Gastrocnemius medialis (tissue), 4 donors: ENCODE data around the gene MGRN1. TPM values are rescaled to one million over a fixed set of nuclear protein-coding genes. Genes with fewer than 3 reads are reported as not detected.
A peak's percentile ranks its signal among the peaks of the same experiment; 100 is the strongest.

Experiments
- ATAC-seq, 2 donors: fragments of 150-250 bp; one replicate each; pipeline ENCODE4 v1.9.1; 2016
- DNase-seq, 2 donors: peaks; one replicate each; pipeline ENCODE4 v3.0.0-alpha.2; 2019
- H3K27ac ChIP-seq, 4 donors: fragments of 200-600 bp; sonication (generic); 1 replicate in 1 of 4; 2 replicates in 3 of 4; pipeline ENCODE4 v1.5.1; 2016 to 2018; ENCODE audit warnings: mild to moderate bottlenecking in 2 of 4, moderate library complexity in 1 of 4
- H3K27me3 ChIP-seq, 3 donors: fragments of 200-600 bp; sonication (generic) in 2 of 3; 1 replicate in 1 of 3; 2 replicates in 2 of 3; pipeline versions ENCODE4 v1.5.1 to v1.6.0; 2016 to 2019; ENCODE audit warnings: mild to moderate bottlenecking in 1 of 3, moderate library complexity in 1 of 3
- H3K36me3 ChIP-seq, 2 donors: fragments of 200-600 bp; sonication (generic) in 1 of 2; one replicate each; pipeline ENCODE4 v1.5.1; 2017 to 2018
- H3K4me1 ChIP-seq, 2 donors: fragments of 200-600 bp; sonication (generic) in 1 of 2; one replicate each; pipeline ENCODE4 v1.5.1; 2016 to 2017; ENCODE audit warnings: mild to moderate bottlenecking in 2 of 2
- H3K4me3 ChIP-seq, 4 donors: fragments of 200-600 bp; sonication (generic) in 3 of 4; 1 replicate in 1 of 4; 2 replicates in 3 of 4; pipeline ENCODE4 v1.5.1; 2016 to 2019; ENCODE audit warnings: mild to moderate bottlenecking in 2 of 4
- H3K9me3 ChIP-seq, 3 donors: fragments of 200-600 bp; sonication (generic) in 2 of 3; 1 replicate in 1 of 3; 2 replicates in 2 of 3; pipeline ENCODE4 v1.5.1; 2016 to 2019
- POLR2A ChIP-seq, 2 donors: fragments of 450-650 bp; IDR thresholded peaks; one replicate each; pipeline ENCODE4 v1.6.1; 2017; ENCODE audit warnings: antibody characterized with exemption in 2 of 2, mild to moderate bottlenecking in 2 of 2, moderate library complexity in 2 of 2
- in situ Hi-C, 4 donors: fragments of 200-750 bp; cut with MboI; loops; one replicate each; pipeline versions ENCODE4 v1.15.0 to v1.8.0; 2017; ENCODE audit warnings: low sequenced_read_pairs in 4 of 4
- intact Hi-C: fragments of 100-400 bp; cut with DNase I; formaldehyde crosslinking; loops from one replicate; pipeline ENCODE4 v1.15.1; 2023; ENCODE audit warnings: low total_unique reads
- total RNA-seq, 4 donors: library from RNA; depleted of rRNA; stranded (reverse); fragments of >200 nt; gene quantifications; one replicate each; pipeline versions ENCODE4 v1.1.0 to v1.2.3, GENCODE V29; 2016
- TF ChIP-seq, protein P1 (sequence below), 5 experiments: fragments of 450-650 bp in 3 of 5; fragments of 200-600 bp in 2 of 5; sonication (generic) in 2 of 5; IDR thresholded peaks in 4 of 5; conservative IDR thresholded peaks in 1 of 5; 1 replicate in 4 of 5; 2 replicates in 1 of 5; pipeline ENCODE4 v1.5.1; 2016 to 2019; ENCODE audit warnings: antibody characterized with exemption in 5 of 5, mild to moderate bottlenecking in 3 of 5, moderate library complexity in 3 of 5

MGRN1 gene
- total RNA-seq, 4 donors from 2014 or later: 33.8 to 62.9 (median 55.0) TPM

GRCh38 chr16:4684058-4684715, 59.6 kb downstream of the MGRN1 start:
- Histone ChIP-seq H3K27me3 (no peaks in the 10 kb centered on the region), H3K36me3 (peaks cover 0 to 46% of the 10 kb centered on the region in 2 donors), H3K9me3 (no peaks in the 10 kb centered on the region), H3K4me1 (peaks cover 25 to 36% of the 10 kb centered on the region in 2 donors), H3K4me3 (no peak overlapping the region), H3K27ac (peak overlapping the region; percentile 57 to 85 (median 70))
- peak in 1 of 2 donors; percentile 58 for DNase-seq
- TF ChIP-seq, protein P1, sequence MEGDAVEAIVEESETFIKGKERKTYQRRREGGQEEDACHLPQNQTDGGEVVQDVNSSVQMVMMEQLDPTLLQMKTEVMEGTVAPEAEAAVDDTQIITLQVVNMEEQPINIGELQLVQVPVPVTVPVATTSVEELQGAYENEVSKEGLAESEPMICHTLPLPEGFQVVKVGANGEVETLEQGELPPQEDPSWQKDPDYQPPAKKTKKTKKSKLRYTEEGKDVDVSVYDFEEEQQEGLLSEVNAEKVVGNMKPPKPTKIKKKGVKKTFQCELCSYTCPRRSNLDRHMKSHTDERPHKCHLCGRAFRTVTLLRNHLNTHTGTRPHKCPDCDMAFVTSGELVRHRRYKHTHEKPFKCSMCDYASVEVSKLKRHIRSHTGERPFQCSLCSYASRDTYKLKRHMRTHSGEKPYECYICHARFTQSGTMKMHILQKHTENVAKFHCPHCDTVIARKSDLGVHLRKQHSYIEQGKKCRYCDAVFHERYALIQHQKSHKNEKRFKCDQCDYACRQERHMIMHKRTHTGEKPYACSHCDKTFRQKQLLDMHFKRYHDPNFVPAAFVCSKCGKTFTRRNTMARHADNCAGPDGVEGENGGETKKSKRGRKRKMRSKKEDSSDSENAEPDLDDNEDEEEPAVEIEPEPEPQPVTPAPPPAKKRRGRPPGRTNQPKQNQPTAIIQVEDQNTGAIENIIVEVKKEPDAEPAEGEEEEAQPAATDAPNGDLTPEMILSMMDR (IDR thresholded peaks at IDR 0.05 in 4 of 5, conservative IDR thresholded peaks at IDR 0.05 in 1 of 5): no peak
- TF ChIP-seq POLR2A (IDR thresholded peaks at IDR 0.05): no peak
- in situ Hi-C loops: no loop called here
- no peak for ATAC-seq
- intact Hi-C loops: no loop called here

GRCh38 chr16:4684763-4685162, 60.1 kb downstream of the MGRN1 start:
- Histone ChIP-seq H3K27ac (peak overlapping the region; percentile 57 to 85 (median 70)), H3K4me3 (no peak overlapping the region), H3K9me3 (no peaks in the 10 kb centered on the region), H3K4me1 (peaks cover 25 to 36% of the 10 kb centered on the region in 2 donors), H3K36me3 (peaks cover 0 to 48% of the 10 kb centered on the region in 2 donors), H3K27me3 (no peaks in the 10 kb centered on the region)
- peak in 1 of 2 donors; percentile 73 for DNase-seq
- TF ChIP-seq, protein P1 (IDR thresholded peaks at IDR 0.05 in 4 of 5, conservative IDR thresholded peaks at IDR 0.05 in 1 of 5): no peak
- in situ Hi-C loops (no loop called here), intact Hi-C loops (no loop called here)
- peak in 1 of 2 donors; percentile 46 for ATAC-seq

DNA sequence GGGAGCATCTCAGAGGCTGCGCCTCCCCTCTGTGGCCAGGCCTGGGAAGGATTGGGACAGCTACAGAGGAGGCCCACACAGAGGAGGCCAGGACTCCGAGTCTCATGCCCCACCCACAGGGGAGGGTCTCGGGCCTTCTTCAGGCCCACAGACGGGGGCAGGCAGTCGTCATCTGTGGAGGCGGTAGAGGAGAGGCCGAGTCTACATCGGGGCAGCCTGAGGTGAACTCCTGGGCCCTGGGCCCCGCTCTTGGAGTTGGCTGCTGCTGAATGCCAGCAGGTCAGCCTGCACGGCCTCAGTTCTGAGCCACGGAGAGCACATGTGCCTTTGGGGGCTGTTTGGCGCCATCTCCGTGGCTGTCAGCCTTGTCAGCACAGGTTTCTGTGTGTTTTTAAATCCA, 60.7 kb downstream of the MGRN1 start:
- ATAC-seq (peak in 1 of 2 donors; percentile 41), DNase-seq (peak in 1 of 2 donors; percentile 72)
- H3K4me1 ChIP-seq: peaks cover 25 to 36% of the 10 kb centered on the region in 2 donors
- H3K36me3 ChIP-seq: peaks cover 0 to 48% of the 10 kb centered on the region in 2 donors
- intact Hi-C loops (no loop called here), in situ Hi-C loops (no loop called here)
- TF ChIP-seq, protein P1 (IDR thresholded peaks at IDR 0.05 in 4 of 5, conservative IDR thresholded peaks at IDR 0.05 in 1 of 5): no peak
- TF ChIP-seq POLR2A (IDR thresholded peaks at IDR 0.05): no peak
- H3K9me3 ChIP-seq: no peaks in the 10 kb centered on the region
- peak overlapping the region; percentile 57 to 85 (median 70) for H3K27ac ChIP-seq
- H3K27me3 ChIP-seq: no peaks in the 10 kb centered on the region
- no peak overlapping the region for H3K4me3 ChIP-seq

GRCh38 chr16:4685776-4686496, 61.3 kb downstream of the MGRN1 start:
- H3K27me3 ChIP-seq: no peaks in the 10 kb centered on the region
- in situ Hi-C loops: no loop called here
- H3K4me1 ChIP-seq: peaks cover 25 to 34% of the 10 kb centered on the region in 2 donors
- no peaks in the 10 kb centered on the region for H3K9me3 ChIP-seq
- intact Hi-C loops: no loop called here
- ATAC-seq (no peak), DNase-seq (peak in 1 of 2 donors; percentile 11)
- TF ChIP-seq POLR2A (IDR thresholded peaks at IDR 0.05): no peak
- TF ChIP-seq, protein P1 (IDR thresholded peaks at IDR 0.05 in 4 of 5, conservative IDR thresholded peaks at IDR 0.05 in 1 of 5): no peak
- H3K4me3 ChIP-seq: no peak overlapping the region
- H3K36me3 ChIP-seq: peaks cover 0 to 48% of the 10 kb centered on the region in 2 donors
- peak overlapping the region in 3 of 4 donors; percentile 67 to 85 (median 73) for H3K27ac ChIP-seq
